Activated T-helper 1 cell treated with anti-CD3 and anti-CD28 coated beads, Interleukin-2, amount 50 U/mL, for 16 hours (primary cell): ENCODE data around the gene TTC33.
A peak's percentile ranks its signal among the peaks of the same experiment; 100 is the strongest.
"Not testable (repeated sequence)": the region's sequence is repeated elsewhere in the genome, so short reads cannot be mapped to it uniquely, and the experiment has no call there.

ENCODE experiments used
- DNase-seq, 2 donors: peaks; one replicate each; pipeline ENCODE4 v3.0.0-alpha.2; 2020; ENCODE audit warnings: low read depth in 1 of 2, low spot score in 1 of 2

Gene TTC33

DNA sequence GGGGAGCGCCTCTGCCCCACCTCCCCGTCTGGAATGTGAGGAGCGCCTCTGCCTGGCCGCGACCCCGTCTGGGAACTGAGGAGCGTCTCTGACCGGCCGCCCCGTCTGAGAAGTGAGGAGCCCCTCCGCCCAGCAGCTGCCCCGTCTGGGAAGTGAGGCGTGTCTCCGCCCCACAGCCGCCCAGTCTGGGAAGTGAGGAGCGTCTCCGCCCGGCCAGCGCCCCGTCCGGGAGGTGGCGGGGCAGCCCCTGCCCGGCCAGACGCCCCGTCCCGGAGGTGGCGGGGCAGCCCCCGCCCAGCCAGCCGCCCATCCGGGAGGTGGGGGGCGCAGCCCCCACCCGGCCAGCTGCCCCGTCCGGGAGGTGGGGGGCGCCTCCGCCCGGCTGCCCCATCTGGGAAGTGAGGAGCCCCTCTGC lies 33.3 kb downstream of the TTC33 start:
- DNase-seq: not testable (repeated sequence)

DNA sequence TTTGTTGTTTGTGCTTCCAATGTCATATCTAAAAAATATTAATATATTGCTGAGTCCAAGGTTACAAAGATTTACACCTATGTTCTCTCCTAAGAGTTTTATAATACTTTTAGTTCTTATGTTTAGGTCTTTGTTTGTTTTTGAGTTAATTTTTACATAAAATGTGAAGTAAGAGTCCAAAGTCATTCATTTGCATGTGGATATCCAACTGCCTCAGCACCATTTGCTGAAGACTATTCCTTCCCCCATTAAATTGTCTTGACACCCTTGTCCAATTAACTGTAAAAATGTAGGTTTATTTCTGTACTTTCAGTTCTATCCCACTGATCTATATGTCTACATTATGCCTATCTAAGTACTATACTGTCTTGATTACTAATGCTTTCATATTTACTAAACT lies 35.7 kb downstream of the TTC33 start:
- no peak for DNase-seq

- no peak for DNase-seq
Observed at GRCh38 chr5:40717281-40717680, 38.5 kb downstream of the TTC33 start.

GRCh38 chr5:40716590-40716989 lies 39.2 kb downstream of the TTC33 start:
- DNase-seq: no peak

DNA sequence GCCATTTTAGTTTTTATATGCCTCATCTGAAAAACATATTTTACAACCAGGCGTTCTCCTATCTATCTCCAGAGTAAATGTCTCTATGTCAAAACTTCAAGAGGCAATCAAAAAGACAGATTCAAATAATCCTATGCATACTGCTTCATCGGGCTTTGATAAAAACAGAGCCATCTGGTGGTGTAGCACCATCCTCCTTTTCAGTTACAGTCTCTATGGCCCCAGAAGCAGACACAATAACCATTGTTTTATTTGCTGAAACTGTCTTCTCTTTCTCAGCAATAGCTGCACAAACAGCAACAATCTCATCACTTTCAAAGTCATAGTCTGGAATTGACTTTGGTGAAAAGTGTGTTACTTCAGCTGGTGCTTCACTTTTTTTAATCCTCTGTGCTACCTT lies 39.8 kb downstream of the TTC33 start:
- DNase-seq: no peak

GRCh38 chr5:40714001-40714400 lies 41.8 kb downstream of the TTC33 start:
- no peak for DNase-seq

DNA sequence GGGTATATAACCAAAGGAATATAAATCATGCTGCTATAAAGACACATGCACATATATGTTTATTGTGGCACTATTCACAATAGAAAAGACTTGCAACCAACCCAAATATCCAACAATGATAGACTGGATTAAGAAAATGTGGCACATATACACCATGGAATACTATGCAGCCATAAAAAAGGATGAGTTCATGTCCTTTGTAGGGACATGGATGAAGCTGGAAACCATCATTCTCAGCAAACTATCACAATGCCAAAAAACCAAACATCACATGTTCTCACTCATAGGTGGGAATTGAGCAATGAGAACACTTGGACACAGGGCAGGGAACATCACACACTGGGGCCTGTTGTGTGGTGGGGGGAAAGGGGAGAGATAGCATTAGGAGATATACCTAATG lies 45.2 kb downstream of the TTC33 start:
- DNase-seq: not testable (repeated sequence)

DNA sequence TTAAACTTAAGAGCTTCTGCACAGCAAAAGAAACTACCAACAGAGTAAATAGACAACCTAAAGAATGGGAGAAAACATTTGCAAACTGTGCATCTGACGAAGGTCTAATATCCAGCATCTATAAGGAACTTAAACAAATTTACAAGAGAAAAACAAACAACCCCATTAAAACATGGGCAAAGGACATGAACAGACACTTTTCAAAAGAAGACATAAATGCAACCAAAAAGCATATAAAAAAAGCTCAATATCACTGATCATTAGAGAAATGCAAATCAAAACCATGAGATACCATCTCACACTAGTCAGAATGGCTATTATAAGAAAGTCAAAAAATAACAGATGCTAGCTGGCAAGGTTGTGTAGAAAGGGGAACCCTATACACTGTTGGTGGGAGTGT lies 50.3 kb downstream of the TTC33 start:
- not testable (repeated sequence) for DNase-seq

DNA sequence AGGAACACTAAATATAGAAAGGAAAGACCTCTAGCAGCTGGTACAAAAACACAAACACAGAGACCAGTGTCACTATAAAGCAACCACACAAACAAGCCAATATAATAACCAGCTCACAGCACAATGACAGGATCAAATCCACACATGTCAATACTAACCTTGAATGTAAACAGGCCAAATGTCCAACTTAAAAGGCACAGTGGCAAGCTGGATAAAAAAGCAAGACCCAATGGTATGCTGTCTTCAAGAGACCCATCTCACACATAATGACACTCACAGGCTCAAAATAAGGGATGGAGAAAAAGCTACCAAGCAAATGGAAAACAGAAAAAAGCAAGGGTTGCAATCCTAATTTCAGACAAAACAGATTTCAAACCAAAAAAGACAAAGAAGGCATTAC lies 53.7 kb downstream of the TTC33 start:
- DNase-seq: not testable (repeated sequence)

GRCh38 chr5:40700116-40700782 lies 55.5 kb downstream of the TTC33 start:
- no peak for DNase-seq

- no peak for DNase-seq
Observed at GRCh38 chr5:40694433-40694832, 61.3 kb downstream of the TTC33 start.

DNA sequence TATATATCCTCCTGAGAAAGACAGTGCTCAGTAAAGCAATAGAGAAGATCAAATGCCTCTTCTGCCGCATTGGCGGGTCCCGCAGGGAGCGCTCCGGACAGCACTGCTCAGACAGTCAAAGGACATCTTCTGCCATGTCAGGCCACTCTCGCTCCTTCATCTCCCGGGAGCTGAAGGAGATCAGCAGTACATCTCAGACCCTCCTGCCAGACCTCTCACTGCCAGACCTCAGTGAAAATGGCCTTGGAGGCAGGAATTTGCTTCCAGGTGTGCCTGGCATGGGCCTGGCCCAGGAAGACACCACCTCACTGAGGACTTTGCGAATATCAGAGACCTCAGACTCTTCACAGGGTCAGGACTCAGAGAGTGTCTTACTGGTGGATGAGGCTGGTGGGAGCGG lies 63.9 kb downstream of the TTC33 start:
- DNase-seq: no peak

- DNase-seq: no peak
Observed at GRCh38 chr5:40690267-40690666, 65.5 kb downstream of the TTC33 start.

- DNase-seq: no peak
Observed at GRCh38 chr5:40689438-40689837, 66.3 kb downstream of the TTC33 start.

DNA sequence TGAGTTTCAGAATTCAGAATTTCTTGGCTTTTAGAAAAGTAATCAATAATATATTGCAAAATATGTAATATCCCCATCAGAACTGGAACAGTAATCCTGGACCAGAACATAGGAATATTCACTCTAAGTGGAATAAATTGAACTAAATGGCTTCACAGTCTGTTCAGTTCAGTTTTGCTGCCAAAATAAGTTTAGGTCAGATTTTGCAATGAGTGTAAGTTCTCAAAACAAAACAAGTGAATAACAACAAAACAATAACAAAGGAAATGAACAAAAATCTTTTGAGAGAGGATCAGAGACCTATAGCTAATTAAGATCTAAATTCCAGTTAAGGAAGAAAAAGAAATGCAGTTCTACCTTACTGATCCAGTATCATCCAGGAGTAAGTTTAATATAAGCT lies 66.8 kb downstream of the TTC33 start:
- no peak for DNase-seq

GRCh38 chr5:40688127-40688761 lies 67.5 kb downstream of the TTC33 start:
- peak; percentile 72 to 73 for DNase-seq

GRCh38 chr5:40687321-40687720 lies 68.4 kb downstream of the TTC33 start:
- no peak for DNase-seq

DNA sequence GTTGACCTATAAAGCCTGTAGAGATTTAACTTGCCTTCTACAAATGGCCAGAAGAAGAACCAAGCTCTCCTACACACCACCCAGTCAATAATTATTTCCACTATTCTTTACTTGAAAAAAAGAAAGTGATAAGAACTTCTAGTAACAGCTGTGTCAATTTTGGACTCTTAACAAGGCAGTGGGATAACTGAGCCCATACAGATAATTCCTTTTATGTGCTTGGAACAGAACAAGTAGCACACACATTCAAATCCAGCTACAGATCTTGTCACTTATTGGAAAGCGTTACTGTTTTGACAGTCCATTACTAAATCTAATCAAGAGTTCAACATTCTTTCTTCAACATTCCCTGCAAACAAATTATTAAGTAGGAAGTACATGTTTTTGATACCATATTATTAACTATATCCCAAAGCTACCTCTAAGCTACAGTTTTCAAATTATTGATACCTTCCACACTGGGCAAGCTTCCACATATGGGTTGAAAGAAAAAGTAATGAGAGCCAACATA lies 69.7 kb downstream of the TTC33 start:
- no peak for DNase-seq

- no peak for DNase-seq
Observed at GRCh38 chr5:40685193-40685592, 70.6 kb downstream of the TTC33 start.

GRCh38 chr5:40683305-40683704 lies 72.5 kb downstream of the TTC33 start:
- no peak for DNase-seq

- no peak for DNase-seq
Observed at GRCh38 chr5:40682154-40683017, 73.4 kb downstream of the TTC33 start.
